K562 (cell line): Measurements from ENCODE around the gene SH3BP2. TPM values are rescaled to one million over a fixed set of nuclear protein-coding genes. Genes with fewer than 3 reads are reported as not detected.
A peak's percentile ranks its signal among the peaks of the same experiment; 100 is the strongest.

Experiments used
- ARID3A ChIP-seq: IDR thresholded peaks from 2 replicates; pipeline ENCODE4 v1.6.1; 2012; ENCODE audit warnings: low read depth, low read length, improper control_type of control experiment, borderline replicate concordance
- CLOCK ChIP-seq: fragments of 250-450 bp; sonication (Bioruptor Pico); IDR thresholded peaks from 2 replicates; pipeline ENCODE4 v1.4.0; 2020; ENCODE audit warnings: mild to moderate bottlenecking, moderate library complexity, borderline replicate concordance
- DACH1 ChIP-seq: fragments of 450-650 bp; IDR thresholded peaks from 2 replicates; pipeline ENCODE4 v1.6.1; 2018; ENCODE audit not compliant: partially characterized antibody
- DPF2 ChIP-seq: fragments of 450-650 bp; IDR thresholded peaks from 2 replicates; pipeline ENCODE4 v1.6.1; 2016
- E2F4 ChIP-seq: sonication (generic); formaldehyde crosslinking; IDR thresholded peaks from 2 replicates; pipeline ENCODE4 v1.8.0; 2022; ENCODE audit warnings: mild to moderate bottlenecking, low read depth, missing genetic modification reagents
- GATAD2B ChIP-seq: fragments of 450-650 bp; IDR thresholded peaks from 2 replicates; pipeline ENCODE4 v1.6.1; 2017; ENCODE audit warnings: mild to moderate bottlenecking, borderline replicate concordance
- KDM2B ChIP-seq: fragments of 250-450 bp; sonication (Bioruptor Pico); IDR thresholded peaks from 2 replicates; pipeline ENCODE4 v1.8.0; 2021; ENCODE audit warnings: mild to moderate bottlenecking, moderate library complexity
- MEF2D ChIP-seq: conservative IDR thresholded peaks from 2 replicates; pipeline ENCODE4 v1.6.1; 2016; ENCODE audit warnings: low read depth, missing genetic modification characterization, missing compliant biosample characterization
- SETDB1 ChIP-seq: IDR thresholded peaks from one replicate; pipeline ENCODE4 v1.6.1; 2012; ENCODE audit warnings: low read length, control low read depth, inconsistent platforms
- SOX6 ChIP-seq: fragments of 450-650 bp; IDR thresholded peaks from 2 replicates; pipeline ENCODE4 v1.6.1; 2014; ENCODE audit warnings: mild to moderate bottlenecking
- TCF3 ChIP-seq: sonication (generic); formaldehyde crosslinking; IDR thresholded peaks from 2 replicates; pipeline ENCODE4 v1.4.0; 2020; ENCODE audit warnings: mild to moderate bottlenecking, missing genetic modification reagents
- ZNF740 ChIP-seq, 3 experiments: fragments of 200-800 bp in 1 of 3; sonication (Bioruptor generic) in 1 of 3; sonication (generic) in 1 of 3; formaldehyde crosslinking in 1 of 3; IDR thresholded peaks; 2 replicates each; pipeline versions ENCODE4 v1.6.1 to v1.8.0; 2016 to 2022; ENCODE audit warnings: mild to moderate bottlenecking in 2 of 3, missing compliant biosample characterization in 2 of 3, missing genetic modification characterization in 2 of 3, missing genetic modification reagents in 1 of 3
- polyA plus RNA-seq, 8 experiments: library from polyadenylated mRNA; depleted of rRNA in 4 of 8; stranded (reverse) in 5 of 8; unstranded in 3 of 8; fragments of >200 nt; fragmentation: Nextera tagmentation in 2 of 8; fragmentation: Illumina TruSeq in 1 of 8; extraction: Ambion mirVana in 2 of 8; extraction: Trizol in 1 of 8; gene quantifications; 2 replicates each; pipeline versions ENCODE4 v1.2.1 to v1.2.3, GENCODE V29; 2011 to 2014; ENCODE audit warnings: inconsistent platforms in 1 of 8, missing spikeins in 1 of 8
- total RNA-seq, 7 experiments: library from RNA; depleted of rRNA in 6 of 7; stranded (reverse); fragments of >200 nt in 6 of 7; fragmentation: Illumina TruSeq in 2 of 7; extraction: Trizol in 2 of 7; gene quantifications; 2 replicates each; pipeline versions ENCODE4 v1.2.1 to v1.2.3, GENCODE V29; 2011 to 2021; ENCODE audit warnings: low replicate concordance in 1 of 7
- TF ChIP-seq, protein P1 (sequence below): fragments of 250-450 bp; sonication (Bioruptor Pico); IDR thresholded peaks from 2 replicates; pipeline ENCODE4 v1.4.0; 2020
- TF ChIP-seq, protein P2 (sequence below), 2 experiments: fragments of 450-650 bp in 1 of 2; IDR thresholded peaks; 2 replicates each; pipeline ENCODE4 v1.6.1; 2011 to 2017; ENCODE audit warnings: low read depth in 2 of 2, antibody characterized with exemption in 1 of 2, borderline replicate concordance in 1 of 2, low read length in 1 of 2, mild to moderate bottlenecking in 1 of 2, mixed read lengths in 1 of 2; ENCODE audit not compliant: control insufficient read depth in 1 of 2

The SH3BP2 gene
- total and polyA plus RNA-seq, 9 of the 15 experiments (the other 6 are each of a cell fraction or from before 2014, with no cell fraction given): 0.34 to 16.0 (median 5.1) TPM

DNA sequence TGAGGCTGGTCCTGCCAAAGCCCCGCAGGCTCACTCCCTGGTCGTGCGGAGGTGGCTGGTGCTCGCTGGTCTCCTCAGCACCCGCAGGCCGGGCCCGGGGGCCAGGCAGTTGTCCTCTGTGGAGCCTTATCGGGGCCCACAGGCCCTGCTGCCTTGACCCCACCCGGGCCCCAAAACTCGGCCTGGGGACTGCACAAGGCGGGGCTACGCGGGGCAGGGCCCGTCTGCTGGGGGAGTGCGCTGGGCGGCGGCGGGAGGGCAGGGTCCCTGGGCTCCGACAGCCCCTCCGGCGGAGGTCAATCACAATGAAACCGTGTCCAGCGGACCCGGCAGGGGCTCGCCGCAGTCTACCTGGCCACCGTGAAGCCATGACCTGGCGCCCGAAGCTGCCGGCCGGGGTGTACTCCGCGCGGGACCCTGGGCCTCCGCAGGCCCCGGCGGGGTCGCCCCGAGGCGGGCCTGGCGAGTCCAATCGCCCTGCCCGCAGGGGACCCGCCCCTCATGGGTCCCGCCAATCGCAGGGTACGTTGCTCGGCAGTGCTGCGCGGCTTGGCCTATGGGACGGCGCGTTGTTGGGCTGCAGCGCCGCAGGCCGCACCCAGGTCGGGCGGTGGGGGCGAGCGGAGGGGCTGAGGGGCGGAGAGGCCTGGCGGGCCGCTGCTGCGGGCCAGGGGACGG is 50.5 kb downstream of the SH3BP2 start, which contains the start of gene ADD1 (continued):
- 0 out of 2 replicates have a peak, but pooled peaks have one; percentile 16 for TF ChIP-seq GATAD2B
- 0 out of 2 replicates have a peak, but pooled peaks have one; percentile 57 for TF ChIP-seq KDM2B
- TF ChIP-seq, protein P1, sequence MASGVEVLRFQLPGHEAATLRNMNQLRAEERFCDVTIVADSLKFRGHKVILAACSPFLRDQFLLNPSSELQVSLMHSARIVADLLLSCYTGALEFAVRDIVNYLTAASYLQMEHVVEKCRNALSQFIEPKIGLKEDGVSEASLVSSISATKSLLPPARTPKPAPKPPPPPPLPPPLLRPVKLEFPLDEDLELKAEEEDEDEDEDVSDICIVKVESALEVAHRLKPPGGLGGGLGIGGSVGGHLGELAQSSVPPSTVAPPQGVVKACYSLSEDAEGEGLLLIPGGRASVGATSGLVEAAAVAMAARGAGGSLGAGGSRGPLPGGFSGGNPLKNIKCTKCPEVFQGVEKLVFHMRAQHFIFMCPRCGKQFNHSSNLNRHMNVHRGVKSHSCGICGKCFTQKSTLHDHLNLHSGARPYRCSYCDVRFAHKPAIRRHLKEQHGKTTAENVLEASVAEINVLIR (CRISPR knock-in tag): no peak
- TF ChIP-seq DACH1: no peak
- TF ChIP-seq ZNF740 (CRISPR knock-in tag; IDR thresholded peaks at IDR 0.05): no peak
- no peak for TF ChIP-seq ZNF740 (tag; IDR thresholded peaks at IDR 0.05)
- TF ChIP-seq SOX6: 0 out of 2 replicates have a peak, but pooled peaks have one; percentile 8
- TF ChIP-seq MEF2D (tag): no peak
- TF ChIP-seq E2F4 (CRISPR knock-in tag): no peak
- TF ChIP-seq TCF3 (CRISPR knock-in tag): peak; percentile 74
- no peak; the same call in 1 of the 2 replicates for TF ChIP-seq DPF2
- no peak for TF ChIP-seq CLOCK
- TF ChIP-seq SETDB1: no peak
- TF ChIP-seq, protein P2, sequence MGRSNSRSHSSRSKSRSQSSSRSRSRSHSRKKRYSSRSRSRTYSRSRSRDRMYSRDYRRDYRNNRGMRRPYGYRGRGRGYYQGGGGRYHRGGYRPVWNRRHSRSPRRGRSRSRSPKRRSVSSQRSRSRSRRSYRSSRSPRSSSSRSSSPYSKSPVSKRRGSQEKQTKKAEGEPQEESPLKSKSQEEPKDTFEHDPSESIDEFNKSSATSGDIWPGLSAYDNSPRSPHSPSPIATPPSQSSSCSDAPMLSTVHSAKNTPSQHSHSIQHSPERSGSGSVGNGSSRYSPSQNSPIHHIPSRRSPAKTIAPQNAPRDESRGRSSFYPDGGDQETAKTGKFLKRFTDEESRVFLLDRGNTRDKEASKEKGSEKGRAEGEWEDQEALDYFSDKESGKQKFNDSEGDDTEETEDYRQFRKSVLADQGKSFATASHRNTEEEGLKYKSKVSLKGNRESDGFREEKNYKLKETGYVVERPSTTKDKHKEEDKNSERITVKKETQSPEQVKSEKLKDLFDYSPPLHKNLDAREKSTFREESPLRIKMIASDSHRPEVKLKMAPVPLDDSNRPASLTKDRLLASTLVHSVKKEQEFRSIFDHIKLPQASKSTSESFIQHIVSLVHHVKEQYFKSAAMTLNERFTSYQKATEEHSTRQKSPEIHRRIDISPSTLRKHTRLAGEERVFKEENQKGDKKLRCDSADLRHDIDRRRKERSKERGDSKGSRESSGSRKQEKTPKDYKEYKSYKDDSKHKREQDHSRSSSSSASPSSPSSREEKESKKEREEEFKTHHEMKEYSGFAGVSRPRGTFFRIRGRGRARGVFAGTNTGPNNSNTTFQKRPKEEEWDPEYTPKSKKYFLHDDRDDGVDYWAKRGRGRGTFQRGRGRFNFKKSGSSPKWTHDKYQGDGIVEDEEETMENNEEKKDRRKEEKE (IDR thresholded peaks at IDR 0.05; ENCODE audit: borderline replicate concordance in 1 of 2, control insufficient read depth in 1 of 2, low read depth in 2 of 2, low read length in 1 of 2): no peak
- TF ChIP-seq ARID3A: no peak
